HepG2 (cell line): ENCODE results near the gene PFKP. TPM values are rescaled to one million over a fixed set of nuclear protein-coding genes. Genes with fewer than 3 reads are reported as not detected.

Source experiments
- ATAC-seq: fragments of 200-7000 bp; cut with Tn5 transposase; 3 replicates; pipeline ENCODE4 v1.9.1; 2020; ENCODE audit warnings: mild to moderate bottlenecking, moderate library complexity
- BruUV-seq: library from RNA; stranded (reverse); fragments of 400-500 nt; replicated peaks from 2 replicates; lab custom pipeline; 2021; lab: Mats Ljungman, UMichigan
- CTCF ChIA-PET: fragments of 300-600 bp; formaldehyde crosslinking; extraction: SDS; loops from one replicate; lab custom pipeline; 2021; ENCODE audit warnings: low total read pairs, inconsistent platforms, low intra/inter-chr PET ratio; lab: Yijun Ruan, JAX
- POLR2A ChIA-PET: fragments of 350-600 bp; sonication (Branson Sonifier 250); formaldehyde crosslinking; loops from one replicate; lab custom pipeline; 2020; ENCODE audit warnings: antibody characterized with exemption, inconsistent platforms; lab: Yijun Ruan, JAX
- DNase-seq: peaks from one replicate; pipeline ENCODE4 v3.0.0-alpha.2; 2015; ENCODE audit warnings: low spot score
- FAIRE-seq: peaks from 3 replicates; lab custom pipeline; 2011; peaks lifted over from hg19 to GRCh38; lab: Jason Lieb, UNC
- H2AFZ ChIP-seq: one replicate; pipeline ENCODE4 v1.6.1; 2011; ENCODE audit warnings: low read length, inconsistent platforms
- H3K27ac ChIP-seq: fragments of 300-600 bp; 3 replicates; pipeline ENCODE4 v1.8.0; 2011; ENCODE audit warnings: mixed run types, mild to moderate bottlenecking, mixed read lengths, low read length, inconsistent platforms; ENCODE audit not compliant: insufficient read depth; ENCODE audit errors: extremely low read length
- H3K27me3 ChIP-seq, 2 experiments: fragments of 200-600 bp in 1 of 2; 2 replicates in 1 of 2; 3 replicates in 1 of 2; pipeline versions ENCODE4 v1.6.0 to v1.8.0; 2011; ENCODE audit warnings: low read length in 2 of 2, mild to moderate bottlenecking in 2 of 2, moderate library complexity in 2 of 2, inconsistent platforms in 1 of 2; ENCODE audit not compliant: insufficient read depth in 2 of 2, control insufficient read depth in 1 of 2
- H3K36me3 ChIP-seq, 2 experiments: fragments of 200-600 bp in 1 of 2; replicated peaks in 1 of 2; 2 replicates in 1 of 2; 3 replicates in 1 of 2; pipeline versions ENCODE4 v1.5.1 to v1.8.0; 2011; ENCODE audit warnings: low read length in 2 of 2, inconsistent platforms in 1 of 2; ENCODE audit not compliant: insufficient read depth in 2 of 2, control insufficient read depth in 1 of 2
- H3K4me1 ChIP-seq: 2 replicates; pipeline ENCODE4 v1.5.1; 2012; ENCODE audit warnings: low read length, inconsistent platforms; ENCODE audit not compliant: insufficient read depth
- H3K4me2 ChIP-seq: 2 replicates; pipeline ENCODE4 v1.6.0; 2011; ENCODE audit warnings: low read depth, low read length, inconsistent platforms
- H3K4me3 ChIP-seq, 3 experiments: fragments of 200-600 bp in 1 of 3; sonication (generic), shearing (Covaris generic) in 1 of 3; replicated peaks in 1 of 3; 2 replicates each; pipeline ENCODE4 v1.5.1; 2011 to 2016; ENCODE audit warnings: low read length in 3 of 3, inconsistent platforms in 2 of 3, low read depth in 2 of 3, mild to moderate bottlenecking in 2 of 3, control low read depth in 1 of 3, mixed read lengths in 1 of 3; ENCODE audit not compliant: insufficient read depth in 1 of 3
- H3K79me2 ChIP-seq: one replicate; pipeline ENCODE4 v1.6.1; 2011; ENCODE audit warnings: low read length, inconsistent platforms; ENCODE audit not compliant: insufficient read depth
- H3K9ac ChIP-seq: 2 replicates; pipeline ENCODE4 v1.6.0; 2011; ENCODE audit warnings: mild to moderate bottlenecking, low read depth, low read length, inconsistent platforms; ENCODE audit not compliant: insufficient read depth
- H3K9me3 ChIP-seq: 2 replicates; pipeline ENCODE4 v1.5.1; 2012; ENCODE audit warnings: mild to moderate bottlenecking, low read length
- H4K20me1 ChIP-seq: 2 replicates; pipeline ENCODE4 v1.6.0; 2011; ENCODE audit warnings: inconsistent platforms, mild to moderate bottlenecking, low read length, moderate library complexity; ENCODE audit not compliant: insufficient read depth
- ATAD3A ChIP-seq: sonication (generic); formaldehyde crosslinking; IDR thresholded peaks from 2 replicates; pipeline ENCODE4 v1.4.0; 2020; ENCODE audit warnings: missing genetic modification reagents
- CREB3 ChIP-seq: sonication (generic); formaldehyde crosslinking; IDR thresholded peaks from 2 replicates; pipeline ENCODE4 v1.5.0; 2020; ENCODE audit warnings: missing genetic modification reagents
- FOXM1 ChIP-seq: sonication (generic); formaldehyde crosslinking; IDR thresholded peaks from 2 replicates; pipeline ENCODE4 v1.5.0; 2020; ENCODE audit warnings: missing genetic modification reagents
- KLF16 ChIP-seq, 2 experiments: sonication (generic) in 1 of 2; formaldehyde crosslinking in 1 of 2; IDR thresholded peaks; 2 replicates each; pipeline versions ENCODE4 v1.6.1 to v1.8.0; 2016 to 2023; ENCODE audit warnings: missing genetic modification reagents in 2 of 2, missing compliant biosample characterization in 1 of 2
- LBX2 ChIP-seq: sonication (generic); formaldehyde crosslinking; IDR thresholded peaks from 2 replicates; pipeline ENCODE4 v1.5.0; 2020; ENCODE audit warnings: missing genetic modification reagents, mild to moderate bottlenecking, borderline replicate concordance
- MED8 ChIP-seq: sonication (generic); formaldehyde crosslinking; IDR thresholded peaks from 2 replicates; pipeline ENCODE4 v1.8.1; 2023; ENCODE audit warnings: mild to moderate bottlenecking, missing genetic modification reagents; ENCODE audit not compliant: insufficient replicate concordance
- NCOA2 ChIP-seq: sonication (generic); formaldehyde crosslinking; IDR thresholded peaks from 2 replicates; pipeline ENCODE4 v1.8.0; 2022; ENCODE audit warnings: inconsistent platforms
- NCOA5 ChIP-seq: sonication (generic); formaldehyde crosslinking; IDR thresholded peaks from 2 replicates; pipeline ENCODE4 v1.4.0; 2020; ENCODE audit warnings: missing genetic modification reagents
- PHF8 ChIP-seq: sonication (generic); formaldehyde crosslinking; IDR thresholded peaks from 2 replicates; pipeline ENCODE4 v1.5.0; 2020; ENCODE audit warnings: missing genetic modification reagents
- RFXAP ChIP-seq: sonication (generic); formaldehyde crosslinking; IDR thresholded peaks from 2 replicates; pipeline ENCODE4 v1.4.0; 2020; ENCODE audit warnings: missing genetic modification reagents, borderline replicate concordance
- SCMH1 ChIP-seq: sonication (generic); formaldehyde crosslinking; IDR thresholded peaks from 2 replicates; pipeline ENCODE4 v1.9.0; 2021; ENCODE audit warnings: missing genetic modification reagents, mild to moderate bottlenecking, borderline replicate concordance
- TFAP4 ChIP-seq: sonication (generic); IDR thresholded peaks from 2 replicates; pipeline ENCODE4 v1.6.1; 2016; ENCODE audit warnings: low read depth, borderline replicate concordance
- ZFP62 ChIP-seq: sonication (generic); formaldehyde crosslinking; IDR thresholded peaks from 2 replicates; pipeline ENCODE4 v1.4.0; 2020; ENCODE audit warnings: missing genetic modification reagents
- ZNF160 ChIP-seq: sonication (generic); formaldehyde crosslinking; IDR thresholded peaks from 2 replicates; pipeline ENCODE4 v1.8.0; 2022; ENCODE audit warnings: mild to moderate bottlenecking, inconsistent platforms, missing genetic modification reagents
- ZNF280D ChIP-seq: sonication (generic); formaldehyde crosslinking; IDR thresholded peaks from 2 replicates; pipeline ENCODE4 v1.5.1; 2020; ENCODE audit warnings: mild to moderate bottlenecking, missing genetic modification reagents
- ZNF282 ChIP-seq: fragments of 450-650 bp; IDR thresholded peaks from 2 replicates; pipeline ENCODE4 v1.6.1; 2018; ENCODE audit not compliant: partially characterized antibody
- ZNF567 ChIP-seq: sonication (generic); formaldehyde crosslinking; IDR thresholded peaks from 2 replicates; pipeline ENCODE4 v1.8.1; 2023; ENCODE audit warnings: mild to moderate bottlenecking, missing genetic modification reagents, borderline replicate concordance
- WGBS: methylation state at CpG from one replicate; pipeline ENCODE4 v1.1.6; 2017; ENCODE audit warnings: low lambda C conversion rate; 5-methylcytosine and 5-hydroxymethylcytosine counted together
- in situ Hi-C: cut with HindIII; loops from 2 replicates; pipeline ENCODE4 v1.10.0; 2017; ENCODE audit warnings: low pct_unique_long_range_greater_than_20kb; ENCODE audit not compliant: extremely low pct_ligation_motif_present
- intact Hi-C: fragments of 100-400 bp; cut with micrococcal nuclease; formaldehyde crosslinking; loops from one replicate; pipeline ENCODE4 v1.10.0; 2022; ENCODE audit not compliant: unreplicated experiment
- polyA plus RNA-seq, 8 experiments: library from polyadenylated mRNA; depleted of rRNA in 3 of 8; stranded (reverse) in 7 of 8; unstranded in 1 of 8; fragments of >200 nt; fragmentation: Illumina TruSeq in 4 of 8; extraction: Trizol in 4 of 8; gene quantifications; 2 replicates each; pipeline versions ENCODE4 v1.2.1 to v1.2.3, GENCODE V29; 2011 to 2016; ENCODE audit warnings: low read depth in 4 of 8, missing spikeins in 1 of 8, mixed read lengths in 1 of 8; ENCODE audit not compliant: insufficient read depth in 1 of 8
- total RNA-seq, 5 experiments: library from RNA; depleted of rRNA; stranded (reverse); fragments of >200 nt; fragmentation: Illumina TruSeq; extraction: Trizol; gene quantifications; 2 replicates each; pipeline ENCODE4 v1.2.3, GENCODE V29; 2016; ENCODE audit warnings: low read depth in 1 of 5

Gene PFKP
- total and polyA plus RNA-seq, 2 of the 13 experiments (the other 11 are each of a cell fraction or from before 2014, with no cell fraction given) = 0.80 to 2.4 TPM

- ATAC-seq = no peak
- 56% methylated on average over 9 of the region's 25 CpGs for WGBS
- Histone ChIP-seq H3K36me3 (no peaks in the 10 kb centered on the region), H3K4me3 (no peak overlapping the region), H3K27ac (no peak overlapping the region), H3K9ac (no peak overlapping the region), H3K4me2 (no peak overlapping the region), H2AFZ (no peak overlapping the region), H3K79me2 (no peaks in the 10 kb centered on the region), H4K20me1 (no peaks in the 10 kb centered on the region), H3K9me3 (no peaks in the 10 kb centered on the region), H3K27me3 (no peaks in the 10 kb centered on the region), H3K4me1 (no peaks in the 10 kb centered on the region)
- FAIRE-seq = no peak
- in situ Hi-C loops = no loop called here
- ChIA-PET POLR2A (no interaction called here), CTCF (no interaction called here)
- intact Hi-C loops = no loop called here
- no peak for DNase-seq
- no TSS peak for BruUV-seq
- TF ChIP-seq ATAD3A (no peak), SCMH1 (no peak), NCOA5 (no peak), TFAP4 (no peak), RFXAP (CRISPR knock-in tag) (no peak), NCOA2 (CRISPR knock-in tag) (no peak), ZNF280D (no peak), PHF8 (CRISPR knock-in tag) (no peak), ZNF567 (CRISPR knock-in tag) (no peak), ZNF282 (no peak), CREB3 (CRISPR knock-in tag) (no peak), MED8 (no peak), LBX2 (CRISPR knock-in tag) (no peak), ZNF160 (CRISPR knock-in tag) (no peak), KLF16 (CRISPR knock-in tag; IDR thresholded peaks at IDR 0.05) (no peak), FOXM1 (CRISPR knock-in tag) (no peak), ZFP62 (no peak)
Observed at GRCh38 chr10:3126741-3127346, 59.5 kb downstream of the PFKP start.
